HL-60 (cell line): ENCODE results near the gene ARHGAP29.
"Not testable (repeated sequence)": the region's sequence is repeated elsewhere in the genome, so short reads cannot be mapped to it uniquely, and the experiment has no call there.

Experiments
- DNase-seq, 2 experiments: peaks; one replicate each; pipeline ENCODE4 v3.0.0-alpha.2; 2010 to 2020; ENCODE audit warnings: low read depth in 1 of 2, low spot score in 1 of 2
- H3K27ac ChIP-seq: fragments of 250-450 bp; sonication (Bioruptor Pico); replicated peaks from 2 replicates; pipeline ENCODE4 v1.5.1; 2020; ENCODE audit warnings: mild to moderate bottlenecking, moderate library complexity
- H3K27me3 ChIP-seq: fragments of 250-450 bp; sonication (Bioruptor Pico); 2 replicates; pipeline ENCODE4 v1.5.1; 2021; ENCODE audit warnings: mild to moderate bottlenecking, moderate library complexity; ENCODE audit not compliant: insufficient read depth, poor library complexity, severe bottlenecking
- H3K4me3 ChIP-seq: replicated peaks from 2 replicates; pipeline ENCODE4 v1.5.1; 2011; ENCODE audit warnings: mild to moderate bottlenecking, control low read depth, low read length; ENCODE audit not compliant: insufficient read depth
- GABPA ChIP-seq: IDR thresholded peaks from 2 replicates; pipeline ENCODE4 v1.6.1; 2012; ENCODE audit warnings: low read depth
- POLR2AphosphoS5 ChIP-seq: IDR thresholded peaks from 2 replicates; pipeline ENCODE4 v1.6.1; 2012; ENCODE audit warnings: low read depth
- SPI1 ChIP-seq: IDR thresholded peaks from 2 replicates; pipeline ENCODE4 v1.6.1; 2012; ENCODE audit warnings: low read depth, mild to moderate bottlenecking, borderline replicate concordance
- TF ChIP-seq, protein P1 (sequence below): IDR thresholded peaks from one replicate; pipeline ENCODE4 v1.5.1; 2011; ENCODE audit warnings: low read length, control low read depth, inconsistent platforms; ENCODE audit not compliant: insufficient read depth
- TF ChIP-seq, protein P2 (sequence below): IDR thresholded peaks from 2 replicates; pipeline ENCODE4 v1.6.1; 2012; ENCODE audit warnings: low read depth; ENCODE audit not compliant: insufficient replicate concordance

The ARHGAP29 gene

DNA sequence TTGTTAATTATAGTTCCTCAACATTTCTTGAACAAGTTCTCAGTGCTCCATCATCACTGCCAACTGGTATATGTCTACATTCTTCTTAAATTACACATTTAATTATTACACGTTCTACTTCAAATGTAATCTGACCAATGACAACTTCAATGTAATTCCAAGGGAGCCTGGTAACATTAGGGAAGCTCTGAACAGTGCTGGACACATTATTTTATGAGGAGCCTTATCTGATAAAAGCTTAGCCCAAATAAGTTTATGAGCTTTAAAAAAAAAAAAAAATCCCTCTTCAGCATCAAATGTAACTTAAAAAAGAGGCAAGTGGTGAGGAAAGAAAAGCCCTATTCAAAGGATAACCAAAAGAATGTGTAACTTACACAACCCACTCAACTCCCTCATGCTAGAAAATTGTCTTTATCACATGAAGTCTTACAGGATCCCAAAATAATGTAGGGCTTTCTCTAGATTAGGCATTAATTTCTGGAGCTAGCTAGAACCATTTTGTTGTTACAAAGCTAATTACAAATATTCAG, 81.2 kb downstream of the ARHGAP29 start:
- H3K4me3 ChIP-seq = no peak overlapping the region
- no peak for DNase-seq
- no peak overlapping the region for H3K27ac ChIP-seq
- no peaks in the 10 kb centered on the region for H3K27me3 ChIP-seq
- no peak for TF ChIP-seq GABPA
- TF ChIP-seq SPI1 = no peak
- no peak for TF ChIP-seq POLR2AphosphoS5
- TF ChIP-seq, protein P1, sequence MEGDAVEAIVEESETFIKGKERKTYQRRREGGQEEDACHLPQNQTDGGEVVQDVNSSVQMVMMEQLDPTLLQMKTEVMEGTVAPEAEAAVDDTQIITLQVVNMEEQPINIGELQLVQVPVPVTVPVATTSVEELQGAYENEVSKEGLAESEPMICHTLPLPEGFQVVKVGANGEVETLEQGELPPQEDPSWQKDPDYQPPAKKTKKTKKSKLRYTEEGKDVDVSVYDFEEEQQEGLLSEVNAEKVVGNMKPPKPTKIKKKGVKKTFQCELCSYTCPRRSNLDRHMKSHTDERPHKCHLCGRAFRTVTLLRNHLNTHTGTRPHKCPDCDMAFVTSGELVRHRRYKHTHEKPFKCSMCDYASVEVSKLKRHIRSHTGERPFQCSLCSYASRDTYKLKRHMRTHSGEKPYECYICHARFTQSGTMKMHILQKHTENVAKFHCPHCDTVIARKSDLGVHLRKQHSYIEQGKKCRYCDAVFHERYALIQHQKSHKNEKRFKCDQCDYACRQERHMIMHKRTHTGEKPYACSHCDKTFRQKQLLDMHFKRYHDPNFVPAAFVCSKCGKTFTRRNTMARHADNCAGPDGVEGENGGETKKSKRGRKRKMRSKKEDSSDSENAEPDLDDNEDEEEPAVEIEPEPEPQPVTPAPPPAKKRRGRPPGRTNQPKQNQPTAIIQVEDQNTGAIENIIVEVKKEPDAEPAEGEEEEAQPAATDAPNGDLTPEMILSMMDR = no peak
- TF ChIP-seq, protein P2, sequence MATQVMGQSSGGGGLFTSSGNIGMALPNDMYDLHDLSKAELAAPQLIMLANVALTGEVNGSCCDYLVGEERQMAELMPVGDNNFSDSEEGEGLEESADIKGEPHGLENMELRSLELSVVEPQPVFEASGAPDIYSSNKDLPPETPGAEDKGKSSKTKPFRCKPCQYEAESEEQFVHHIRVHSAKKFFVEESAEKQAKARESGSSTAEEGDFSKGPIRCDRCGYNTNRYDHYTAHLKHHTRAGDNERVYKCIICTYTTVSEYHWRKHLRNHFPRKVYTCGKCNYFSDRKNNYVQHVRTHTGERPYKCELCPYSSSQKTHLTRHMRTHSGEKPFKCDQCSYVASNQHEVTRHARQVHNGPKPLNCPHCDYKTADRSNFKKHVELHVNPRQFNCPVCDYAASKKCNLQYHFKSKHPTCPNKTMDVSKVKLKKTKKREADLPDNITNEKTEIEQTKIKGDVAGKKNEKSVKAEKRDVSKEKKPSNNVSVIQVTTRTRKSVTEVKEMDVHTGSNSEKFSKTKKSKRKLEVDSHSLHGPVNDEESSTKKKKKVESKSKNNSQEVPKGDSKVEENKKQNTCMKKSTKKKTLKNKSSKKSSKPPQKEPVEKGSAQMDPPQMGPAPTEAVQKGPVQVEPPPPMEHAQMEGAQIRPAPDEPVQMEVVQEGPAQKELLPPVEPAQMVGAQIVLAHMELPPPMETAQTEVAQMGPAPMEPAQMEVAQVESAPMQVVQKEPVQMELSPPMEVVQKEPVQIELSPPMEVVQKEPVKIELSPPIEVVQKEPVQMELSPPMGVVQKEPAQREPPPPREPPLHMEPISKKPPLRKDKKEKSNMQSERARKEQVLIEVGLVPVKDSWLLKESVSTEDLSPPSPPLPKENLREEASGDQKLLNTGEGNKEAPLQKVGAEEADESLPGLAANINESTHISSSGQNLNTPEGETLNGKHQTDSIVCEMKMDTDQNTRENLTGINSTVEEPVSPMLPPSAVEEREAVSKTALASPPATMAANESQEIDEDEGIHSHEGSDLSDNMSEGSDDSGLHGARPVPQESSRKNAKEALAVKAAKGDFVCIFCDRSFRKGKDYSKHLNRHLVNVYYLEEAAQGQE = no peak

DNA sequence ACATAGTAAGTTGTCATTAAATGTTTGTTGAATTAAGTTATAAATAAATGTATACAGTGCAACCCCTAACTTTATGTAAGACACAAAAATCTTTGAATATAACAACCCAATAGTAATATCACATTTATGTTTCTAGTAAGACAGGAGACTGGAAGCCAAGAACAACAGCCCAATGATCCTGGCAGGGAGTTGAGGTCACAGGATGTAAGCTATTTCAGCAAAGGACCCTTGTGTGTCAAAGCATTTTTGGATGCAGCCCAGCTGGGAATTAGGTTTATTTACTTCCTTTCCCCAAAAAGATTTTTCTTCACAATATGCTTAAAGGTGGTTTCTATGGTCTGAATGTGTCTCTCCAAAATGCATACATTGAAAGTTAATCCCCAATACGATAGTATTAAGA, 82.4 kb downstream of the ARHGAP29 start:
- no peak for TF ChIP-seq POLR2AphosphoS5
- TF ChIP-seq GABPA = no peak
- TF ChIP-seq, protein P2 = no peak
- TF ChIP-seq, protein P1 = no peak
- no peak for TF ChIP-seq SPI1
- DNase-seq = no peak
- no peaks in the 10 kb centered on the region for H3K27me3 ChIP-seq

GRCh38 chr1:94153133-94153532, 84.3 kb downstream of the ARHGAP29 start:
- TF ChIP-seq, protein P1 = no peak
- TF ChIP-seq, protein P2 = no peak
- TF ChIP-seq SPI1 (no peak), GABPA (no peak), POLR2AphosphoS5 (no peak)
- H3K27me3 ChIP-seq = no peaks in the 10 kb centered on the region
- DNase-seq = no peak
- no peak overlapping the region for H3K27ac ChIP-seq
- no peak overlapping the region for H3K4me3 ChIP-seq

More for the DNA sequence above, 82.4 kb downstream of the ARHGAP29 start:
- Histone ChIP-seq H3K27ac (no peak overlapping the region), H3K4me3 (no peak overlapping the region)

- H3K27ac ChIP-seq, DNase-seq, H3K4me3 ChIP-seq, H3K27me3 ChIP-seq: not testable (repeated sequence)
Observed at GRCh38 chr1:94149166-94149565, 88.2 kb downstream of the ARHGAP29 start.
